Measurements from ENCODE around the gene WWC1.
"Not testable (repeated sequence)": the region's sequence is repeated elsewhere in the genome, so short reads cannot be mapped to it uniquely, and the experiment has no call there.

Gene WWC1

GRCh38 chr5:168334695-168335094 is 43.2 kb downstream of the WWC1 start:
- DNase-seq (ENCODE audit: low read depth): no peak

DNA sequence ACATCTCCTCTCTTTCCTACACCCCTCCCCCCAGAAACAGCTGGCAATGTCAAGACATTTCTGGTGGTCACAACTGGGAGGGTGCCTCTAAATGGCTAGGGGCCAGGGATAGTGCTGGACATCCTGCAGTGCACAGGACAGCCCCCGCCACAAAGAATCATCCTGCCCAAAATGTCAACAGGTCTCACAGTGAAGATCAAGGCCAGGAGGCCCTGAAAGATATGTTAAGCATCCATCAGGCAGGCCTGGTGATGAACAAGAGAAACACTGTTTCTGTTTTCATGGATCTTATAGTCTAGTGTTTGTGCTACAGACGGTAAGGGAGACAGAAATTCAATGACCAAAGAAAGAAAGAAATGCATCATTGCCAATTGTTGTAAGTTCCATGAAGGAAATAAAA is 45.9 kb downstream of the WWC1 start:
- DNase-seq (ENCODE audit: low read depth): no peak

GRCh38 chr5:168339109-168339771 is 47.8 kb downstream of the WWC1 start:
- DNase-seq (ENCODE audit: low read depth): no peak

- not testable (repeated sequence) for DNase-seq (ENCODE audit: low read depth)
Observed at GRCh38 chr5:168339772-168340140, 48.3 kb downstream of the WWC1 start.

GRCh38 chr5:168340487-168340886 is 49.0 kb downstream of the WWC1 start:
- DNase-seq (ENCODE audit: low read depth): no peak

GRCh38 chr5:168341178-168341577 is 49.7 kb downstream of the WWC1 start:
- DNase-seq (ENCODE audit: low read depth): no peak

DNA sequence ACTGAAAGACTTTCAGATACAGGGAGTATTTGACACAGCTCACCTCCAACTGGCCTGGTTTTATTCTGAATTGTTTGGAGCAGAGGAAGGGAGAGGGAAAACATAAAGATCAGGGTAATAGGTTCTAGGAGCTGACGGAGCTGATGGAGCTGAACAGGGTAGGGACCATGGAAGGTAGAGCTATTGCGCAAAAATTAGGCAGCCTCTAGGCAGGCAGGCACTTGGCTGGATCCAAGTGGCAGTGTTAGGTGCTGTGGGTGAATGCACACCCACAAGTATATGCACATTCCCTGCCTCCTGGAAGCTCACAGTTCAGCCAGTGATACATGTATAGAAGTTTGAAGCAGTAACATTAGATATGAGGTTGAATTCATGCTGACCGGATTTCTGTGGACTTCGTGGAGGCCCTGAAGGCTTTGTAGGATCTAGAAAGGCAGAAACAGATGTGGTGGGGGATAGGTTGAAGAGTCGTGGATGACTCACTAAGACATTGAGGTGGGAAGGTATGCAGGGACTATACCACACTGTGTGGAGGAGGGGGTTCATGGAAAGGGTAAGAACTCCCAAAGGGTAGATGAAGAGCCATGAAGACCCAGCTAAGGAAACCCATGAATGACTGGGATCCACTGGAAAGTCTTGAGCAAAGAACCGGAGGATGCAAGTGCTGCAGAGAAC is 50.8 kb downstream of the WWC1 start:
- DNase-seq (ENCODE audit: low read depth): no peak

- no peak for DNase-seq (ENCODE audit: low read depth)
Observed at GRCh38 chr5:168342985-168343384, 51.5 kb downstream of the WWC1 start.

DNA sequence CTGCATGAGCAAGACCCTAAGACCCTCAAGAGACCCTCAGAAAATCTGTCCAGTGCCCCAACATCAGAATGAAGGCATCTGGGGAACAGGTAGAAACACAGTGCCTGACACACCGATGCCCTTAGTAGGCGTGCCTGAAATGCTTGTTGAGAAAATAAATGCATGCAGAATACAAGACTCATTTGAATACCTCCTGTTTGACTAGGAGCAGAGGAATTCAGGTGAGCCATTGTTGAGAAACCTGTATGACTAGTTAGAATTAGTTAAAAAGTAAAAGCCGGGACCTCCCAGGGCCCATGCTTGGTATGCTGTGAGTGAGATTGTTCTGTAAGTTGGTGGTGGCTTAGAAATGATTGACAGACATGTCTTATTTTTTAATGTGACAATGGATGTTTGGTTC is 55.0 kb downstream of the WWC1 start:
- no peak for DNase-seq (ENCODE audit: low read depth)

- no peak for DNase-seq (ENCODE audit: low read depth)
Observed at GRCh38 chr5:168347368-168348083, 56.1 kb downstream of the WWC1 start.

DNA sequence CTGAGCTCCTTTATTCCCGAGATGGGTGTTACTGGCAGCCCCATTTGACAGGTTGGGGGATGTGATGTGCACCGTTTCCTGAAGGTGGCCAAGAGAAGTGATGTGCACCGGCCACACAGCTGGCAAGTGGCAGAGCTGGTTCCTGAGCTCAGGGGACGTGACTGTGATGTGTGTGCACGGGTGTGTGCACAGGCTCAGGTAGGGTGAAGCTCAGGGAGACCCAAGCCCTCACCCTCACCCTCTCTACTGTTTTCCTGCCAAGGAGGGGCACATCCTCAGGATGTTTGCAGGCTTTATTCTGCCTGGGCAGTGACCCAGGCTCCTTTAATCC is 56.6 kb downstream of the WWC1 start:
- no peak for DNase-seq (ENCODE audit: low read depth)

GRCh38 chr5:168350315-168350714 is 58.9 kb downstream of the WWC1 start:
- no peak for DNase-seq (ENCODE audit: low read depth)

- DNase-seq (ENCODE audit: low read depth): no peak
Observed at GRCh38 chr5:168353216-168353957, 61.9 kb downstream of the WWC1 start.

GRCh38 chr5:168354397-168354796 is 63.0 kb downstream of the WWC1 start:
- DNase-seq (ENCODE audit: low read depth): no peak

DNA sequence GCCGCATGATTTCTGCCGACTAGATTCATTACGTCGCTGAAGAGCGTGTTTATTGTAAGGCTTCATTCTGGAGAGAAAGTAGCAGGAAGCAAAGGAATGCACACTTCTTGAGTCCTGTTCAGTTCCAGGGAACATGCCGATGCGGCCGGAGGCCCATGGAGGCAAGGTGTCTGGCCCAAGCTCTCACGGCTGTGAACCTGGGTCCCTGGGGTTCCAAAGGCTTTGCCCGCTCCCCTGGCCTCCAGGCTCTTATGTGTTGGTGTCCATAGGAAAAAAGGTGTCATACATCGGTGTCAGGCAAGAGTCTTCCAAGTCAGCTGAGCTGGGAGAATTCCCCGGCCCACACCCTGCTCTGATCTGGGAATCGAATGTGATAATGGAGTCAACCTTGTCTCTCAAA is 64.7 kb downstream of the WWC1 start:
- DNase-seq (ENCODE audit: low read depth): no peak

GRCh38 chr5:168356592-168356991 is 65.1 kb downstream of the WWC1 start:
- DNase-seq (ENCODE audit: low read depth): no peak

GRCh38 chr5:168357876-168358275 is 66.4 kb downstream of the WWC1 start:
- no peak for DNase-seq (ENCODE audit: low read depth)

GRCh38 chr5:168359820-168360460 is 68.5 kb downstream of the WWC1 start:
- no peak for DNase-seq (ENCODE audit: low read depth)

GRCh38 chr5:168360521-168361285 is 69.3 kb downstream of the WWC1 start:
- no peak for DNase-seq (ENCODE audit: low read depth)

DNA sequence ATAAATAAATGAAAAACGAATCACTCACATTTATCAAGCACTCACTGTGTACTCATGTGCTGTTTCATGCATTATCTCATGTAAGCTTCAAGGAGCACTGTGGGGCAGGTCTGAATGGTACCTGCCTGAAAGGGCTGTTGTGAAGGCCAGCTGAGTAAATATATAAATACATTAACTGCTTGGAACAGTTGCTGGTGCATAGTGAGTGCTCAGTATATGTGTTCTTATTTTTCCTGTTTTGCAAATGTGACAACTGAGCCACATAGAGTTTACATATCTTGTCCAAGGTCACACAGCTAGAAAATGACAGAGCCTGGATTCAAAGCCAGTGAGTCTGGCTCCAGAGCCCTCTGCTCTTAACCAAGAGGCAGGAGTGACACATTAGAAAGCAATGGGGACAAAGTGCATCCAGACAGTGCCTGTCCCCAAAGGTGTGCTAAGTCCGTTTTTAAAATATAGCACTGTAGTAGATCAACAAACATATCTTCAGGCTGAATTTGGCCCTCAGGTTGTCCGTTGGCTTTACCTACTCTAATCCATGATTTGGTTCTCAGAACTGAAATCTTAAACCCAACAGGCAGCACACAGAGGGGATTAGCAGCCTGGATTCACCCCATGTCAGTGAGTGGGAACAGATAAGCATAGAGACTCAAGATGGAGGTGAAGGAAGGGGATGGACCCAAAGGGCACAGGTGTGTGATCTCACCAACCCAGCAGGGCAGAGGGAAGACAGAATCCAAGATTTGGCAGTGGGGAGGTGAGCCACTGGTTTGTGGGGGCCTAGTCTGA is 70.8 kb downstream of the WWC1 start:
- no peak for DNase-seq (ENCODE audit: low read depth)

Data from stimulated activated CD8-positive, alpha-beta memory T cell treated with anti-CD3 and anti-CD28 coated beads, Interleukin-15, amount 100 ng/mL, for 24 hours (primary cell).